ENCODE measurements around the gene CDK5RAP1.

The CDK5RAP1 gene

GRCh38 chr20:33316958-33317357, 84.4 kb downstream of the CDK5RAP1 start:
- H3K4me1 Mint-ChIP-seq (ENCODE audit: low read depth): no peaks in the 10 kb centered on the region

GRCh38 chr20:33316343-33316742, 85.0 kb downstream of the CDK5RAP1 start:
- H3K27ac Mint-ChIP-seq: no peak overlapping the region
- no peak for DNase-seq
- H3K4me3 Mint-ChIP-seq: no peak overlapping the region
- peaks cover 3% of the 10 kb centered on the region for H3K27me3 Mint-ChIP-seq
- no peaks in the 10 kb centered on the region for H3K36me3 Mint-ChIP-seq (ENCODE audit: low read depth)
- no peaks in the 10 kb centered on the region for H3K4me1 Mint-ChIP-seq (ENCODE audit: low read depth)
- H3K9me3 Mint-ChIP-seq: no peaks in the 10 kb centered on the region

More at GRCh38 chr20:33316958-33317357, 84.4 kb downstream of the CDK5RAP1 start:
- no peaks in the 10 kb centered on the region for H3K9me3 Mint-ChIP-seq
- DNase-seq: no peak
- H3K27me3 Mint-ChIP-seq: peaks cover 3% of the 10 kb centered on the region
- H3K36me3 Mint-ChIP-seq (ENCODE audit: low read depth): no peaks in the 10 kb centered on the region
- H3K4me3 Mint-ChIP-seq: no peak overlapping the region
- no peak overlapping the region for H3K27ac Mint-ChIP-seq

- no peak overlapping the region for H3K27ac Mint-ChIP-seq
- H3K4me3 Mint-ChIP-seq: no peak overlapping the region
- DNase-seq: no peak
- H3K36me3 Mint-ChIP-seq (ENCODE audit: low read depth): no peaks in the 10 kb centered on the region
- H3K4me1 Mint-ChIP-seq (ENCODE audit: low read depth): no peaks in the 10 kb centered on the region
- no peaks in the 10 kb centered on the region for H3K9me3 Mint-ChIP-seq
- peaks cover 3% of the 10 kb centered on the region for H3K27me3 Mint-ChIP-seq
These were observed 87.5 kb downstream of the CDK5RAP1 start for GRCh38 chr20:33313686-33314314.

- H3K9me3 Mint-ChIP-seq: no peaks in the 10 kb centered on the region
- H3K4me1 Mint-ChIP-seq (ENCODE audit: low read depth): no peaks in the 10 kb centered on the region
- no peaks in the 10 kb centered on the region for H3K36me3 Mint-ChIP-seq (ENCODE audit: low read depth)
- peaks cover 3% of the 10 kb centered on the region for H3K27me3 Mint-ChIP-seq
- no peak overlapping the region for H3K27ac Mint-ChIP-seq
- no peak for DNase-seq
- no peak overlapping the region for H3K4me3 Mint-ChIP-seq
These were observed 88.7 kb downstream of the CDK5RAP1 start for GRCh38 chr20:33312583-33312982.

- Mint-ChIP-seq H3K9me3 (no peaks in the 10 kb centered on the region), H3K4me3 (no peak overlapping the region), H3K36me3 (ENCODE audit: low read depth) (no peaks in the 10 kb centered on the region), H3K27me3 (peaks cover 3% of the 10 kb centered on the region), H3K4me1 (ENCODE audit: low read depth) (no peaks in the 10 kb centered on the region), H3K27ac (no peak overlapping the region)
- no peak for DNase-seq
These were observed 89.3 kb downstream of the CDK5RAP1 start for GRCh38 chr20:33311996-33312395.

GRCh38 chr20:33311011-33311410, 90.3 kb downstream of the CDK5RAP1 start:
- no peak overlapping the region for H3K4me3 Mint-ChIP-seq
- H3K9me3 Mint-ChIP-seq: no peaks in the 10 kb centered on the region
- H3K36me3 Mint-ChIP-seq (ENCODE audit: low read depth): no peaks in the 10 kb centered on the region
- H3K27me3 Mint-ChIP-seq: no peaks in the 10 kb centered on the region
- no peaks in the 10 kb centered on the region for H3K4me1 Mint-ChIP-seq (ENCODE audit: low read depth)
- no peak overlapping the region for H3K27ac Mint-ChIP-seq
- DNase-seq: no peak

- no peaks in the 10 kb centered on the region for H3K4me1 Mint-ChIP-seq (ENCODE audit: low read depth)
- H3K9me3 Mint-ChIP-seq: no peaks in the 10 kb centered on the region
- H3K36me3 Mint-ChIP-seq (ENCODE audit: low read depth): no peaks in the 10 kb centered on the region
- no peak overlapping the region for H3K4me3 Mint-ChIP-seq
- no peak for DNase-seq
- no peaks in the 10 kb centered on the region for H3K27me3 Mint-ChIP-seq
- no peak overlapping the region for H3K27ac Mint-ChIP-seq
These were observed 90.9 kb downstream of the CDK5RAP1 start for GRCh38 chr20:33310327-33310899.

- Mint-ChIP-seq H3K27me3 (no peaks in the 10 kb centered on the region), H3K36me3 (ENCODE audit: low read depth) (no peaks in the 10 kb centered on the region), H3K9me3 (no peaks in the 10 kb centered on the region), H3K4me3 (no peak overlapping the region), H3K4me1 (ENCODE audit: low read depth) (no peaks in the 10 kb centered on the region), H3K27ac (no peak overlapping the region)
- DNase-seq: no peak
These were observed 91.7 kb downstream of the CDK5RAP1 start for GRCh38 chr20:33309631-33310030.

Measured in activated T-cell treated with anti-CD3 and anti-CD28 coated beads, Interleukin-2, amount 50 U/mL, for 24 hours (primary cell).